IMR-90 (cell line): Measurements from ENCODE around the gene TAB2. TPM values are rescaled to one million over a fixed set of nuclear protein-coding genes. Genes with fewer than 3 reads are reported as not detected.

ENCODE experiments used
- ATAC-seq: fragments of 200-7000 bp; cut with Tn5 transposase; 2 replicates; pipeline ENCODE4 v1.9.1; 2020; ENCODE audit warnings: low read depth, mild to moderate bottlenecking, moderate library complexity
- BruUV-seq: library from RNA; stranded (reverse); fragments of 400-500 nt; replicated peaks from 2 replicates; lab custom pipeline; 2021; lab: Mats Ljungman, UMichigan
- CTCF ChIA-PET: fragments of 300-600 bp; formaldehyde crosslinking; extraction: SDS; loops from one replicate; lab custom pipeline; 2021; ENCODE audit warnings: antibody characterized with exemption; lab: Yijun Ruan, JAX
- POLR2A ChIA-PET: fragments of 300-600 bp; sonication (Branson Sonifier 250); formaldehyde crosslinking; loops from one replicate; lab custom pipeline; 2022; ENCODE audit warnings: antibody characterized with exemption; ENCODE audit not compliant: unreplicated experiment; lab: Charles Lee
- DNase-seq: peaks from one replicate; pipeline ENCODE4 v3.0.0; 2013
- H2AFZ ChIP-seq: replicated peaks from 2 replicates; pipeline ENCODE3; 2013; ENCODE audit warnings: low read length, mild to moderate bottlenecking; ENCODE audit not compliant: poor library complexity
- H2AK5ac ChIP-seq: 2 replicates; pipeline ENCODE4 v1.6.1; 2013; ENCODE audit warnings: low read depth, low read length, inconsistent platforms
- H2AK9ac ChIP-seq: replicated peaks from 2 replicates; pipeline ENCODE3; 2013; ENCODE audit warnings: mild to moderate bottlenecking, low read depth, low read length, moderate library complexity; ENCODE audit not compliant: poor library complexity
- H2BK120ac ChIP-seq: 2 replicates; pipeline ENCODE4 v1.6.1; 2013; ENCODE audit warnings: low read depth, low read length, inconsistent platforms
- H2BK15ac ChIP-seq: 3 replicates; pipeline ENCODE4 v1.6.1; 2013; ENCODE audit warnings: low read depth, low read length, inconsistent platforms
- H2BK20ac ChIP-seq: 2 replicates; pipeline ENCODE4 v1.6.1; 2013; ENCODE audit warnings: low read depth, mild to moderate bottlenecking, inconsistent platforms, low read length, moderate library complexity
- H2BK5ac ChIP-seq: 2 replicates; pipeline ENCODE4 v1.6.1; 2013; ENCODE audit warnings: mild to moderate bottlenecking, low read depth, low read length, inconsistent platforms; ENCODE audit not compliant: poor library complexity, severe bottlenecking
- H3K14ac ChIP-seq: replicated peaks from 2 replicates; pipeline ENCODE4 v1.6.1; 2013; ENCODE audit warnings: low read depth, low read length, inconsistent platforms
- H3K18ac ChIP-seq: 2 replicates; pipeline ENCODE4 v1.6.1; 2013; ENCODE audit warnings: low read depth, low read length, control low read depth
- H3K23ac ChIP-seq: 2 replicates; pipeline ENCODE4 v1.6.1; 2013; ENCODE audit warnings: low read depth, low read length, inconsistent platforms
- H3K27ac ChIP-seq: 2 replicates; pipeline ENCODE4 v1.5.1; 2013; ENCODE audit warnings: mild to moderate bottlenecking, control low read depth, low read length; ENCODE audit not compliant: insufficient read depth
- H3K27me3 ChIP-seq: 2 replicates; pipeline ENCODE4 v1.6.1; 2013; ENCODE audit warnings: low read length; ENCODE audit not compliant: control insufficient read depth, insufficient read depth
- H3K36me3 ChIP-seq: 2 replicates; pipeline ENCODE4 v1.6.1; 2013; ENCODE audit warnings: low read length, mixed read lengths; ENCODE audit not compliant: control insufficient read depth, insufficient read depth
- H3K4ac ChIP-seq: 2 replicates; pipeline ENCODE4 v1.6.1; 2013; ENCODE audit warnings: low read depth, low read length, inconsistent platforms
- H3K4me1 ChIP-seq: 2 replicates; pipeline ENCODE4 v1.6.1; 2013; ENCODE audit warnings: low read length, mixed read lengths; ENCODE audit not compliant: control insufficient read depth, insufficient read depth
- H3K4me2 ChIP-seq: 2 replicates; pipeline ENCODE4 v1.6.1; 2013; ENCODE audit warnings: low read depth, mild to moderate bottlenecking, control low read depth, low read length, moderate library complexity
- H3K4me3 ChIP-seq: 2 replicates; pipeline ENCODE4 v1.5.1; 2013; ENCODE audit warnings: low read depth, mild to moderate bottlenecking, control low read depth, low read length, moderate library complexity; ENCODE audit not compliant: insufficient read depth
- H3K56ac ChIP-seq: 2 replicates; pipeline ENCODE4 v1.6.1; 2013; ENCODE audit warnings: low read length, inconsistent platforms; ENCODE audit not compliant: insufficient read depth; ENCODE audit errors: extremely low read depth
- H3K79me1 ChIP-seq, 2 experiments: 2 replicates each; pipeline ENCODE4 v1.6.1; 2013; ENCODE audit warnings: low read length in 2 of 2, inconsistent platforms in 1 of 2, low read depth in 1 of 2
- H3K9ac ChIP-seq: 2 replicates; pipeline ENCODE4 v1.6.1; 2013; ENCODE audit warnings: low read depth, low read length, control low read depth
- H3K9me1 ChIP-seq: 2 replicates; pipeline ENCODE4 v1.6.1; 2013; ENCODE audit warnings: low read length, inconsistent platforms; ENCODE audit not compliant: insufficient read depth
- H3K9me3 ChIP-seq: 2 replicates; pipeline ENCODE4 v1.6.1; 2013; ENCODE audit warnings: low read length; ENCODE audit not compliant: control insufficient read depth, insufficient read depth
- H4K20me1 ChIP-seq: 2 replicates; pipeline ENCODE4 v1.6.1; 2013; ENCODE audit warnings: low read length, inconsistent platforms; ENCODE audit not compliant: insufficient read depth
- H4K5ac ChIP-seq: 2 replicates; pipeline ENCODE4 v1.6.1; 2013; ENCODE audit warnings: mild to moderate bottlenecking, low read depth, low read length, control low read depth
- H4K8ac ChIP-seq, 2 experiments: 2 replicates each; pipeline ENCODE4 v1.6.1; 2013; ENCODE audit warnings: low read depth in 2 of 2, low read length in 2 of 2, control low read depth in 1 of 2, inconsistent platforms in 1 of 2
- H4K91ac ChIP-seq: 2 replicates; pipeline ENCODE4 v1.6.1; 2013; ENCODE audit warnings: low read depth, low read length, inconsistent platforms; ENCODE audit not compliant: insufficient read depth
- MAFK ChIP-seq: IDR thresholded peaks from 2 replicates; pipeline ENCODE4 v1.6.1; 2012; ENCODE audit warnings: low read depth, low read length, improper control_type of control experiment
- POLR2A ChIP-seq: IDR thresholded peaks from 2 replicates; pipeline ENCODE4 v1.6.1; 2012; ENCODE audit warnings: mild to moderate bottlenecking, low read depth, low read length
- RCOR1 ChIP-seq: IDR thresholded peaks from 2 replicates; pipeline ENCODE4 v1.6.1; 2012; ENCODE audit warnings: mild to moderate bottlenecking, low read length, improper control_type of control experiment; ENCODE audit not compliant: insufficient replicate concordance
- RFX5 ChIP-seq: IDR thresholded peaks from 2 replicates; pipeline ENCODE4 v1.8.0; 2012; ENCODE audit warnings: low read depth, mild to moderate bottlenecking, low read length, moderate library complexity
- WGBS, 2 experiments: methylation state at CpG; one replicate each; pipeline versions ENCODE4 v1.1.5 to v1.1.7; 2013; ENCODE audit warnings: missing lambda C conversion rate in 2 of 2; ENCODE audit not compliant: insufficient read length in 1 of 2; ENCODE audit errors: extremely low coverage in 2 of 2; 5-methylcytosine and 5-hydroxymethylcytosine counted together
- dilution Hi-C: fragments of 300-500 bp; cut with HindIII; formaldehyde crosslinking; loops from one replicate; pipeline ENCODE4 v1.14.3; 2018; ENCODE audit warnings: low sequenced_read_pairs; ENCODE audit not compliant: unreplicated experiment
- in situ Hi-C: fragments of 300-500 bp; cut with MboI; formaldehyde crosslinking; loops from 3 replicates; pipeline ENCODE4 v1.14.3; 2019; ENCODE audit warnings: low sequenced_read_pairs, inconsistent platforms, mixed read lengths
- intact Hi-C: fragments of 100-400 bp; cut with micrococcal nuclease; formaldehyde crosslinking; loops from 2 replicates; pipeline ENCODE4 v1.10.0; 2022
- polyA plus RNA-seq, 3 experiments: library from polyadenylated mRNA; depleted of rRNA; stranded (reverse); fragments of >200 nt; gene quantifications; 2 replicates each; pipeline ENCODE4 v1.2.3, GENCODE V29; 2012; ENCODE audit warnings: low replicate concordance in 1 of 3
- total RNA-seq: library from RNA; depleted of rRNA; stranded (reverse); fragments of >200 nt; gene quantifications from 2 replicates; pipeline ENCODE4 v1.2.3, GENCODE V29; 2012

TAB2 gene
- total and polyA plus RNA-seq, 2 of the 4 experiments (the other 2 are of a cell fraction), result 20.8 to 25.3 TPM

DNA sequence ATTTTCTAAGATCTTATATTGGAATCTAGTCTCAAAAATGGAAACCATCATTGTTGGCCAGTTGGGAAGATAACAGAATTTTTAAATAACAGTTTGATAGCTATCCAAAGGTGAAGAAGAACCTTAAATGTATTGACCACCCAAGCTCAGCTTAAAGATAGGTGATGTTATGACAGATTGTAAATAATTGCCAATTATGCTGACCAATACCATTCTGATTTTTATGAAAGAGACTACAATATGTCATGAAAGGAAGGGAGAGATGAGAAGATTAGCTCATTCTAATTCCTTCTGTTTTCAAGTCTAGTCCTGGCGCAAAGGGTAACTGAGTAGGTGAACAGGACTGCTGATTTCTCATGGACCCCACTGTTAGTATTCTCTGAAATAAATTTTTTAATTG is 5.7 kb upstream of the TAB2 start:
- DNase-seq, result no peak
- intact Hi-C loops (no loop called here), dilution Hi-C loops (no loop called here), in situ Hi-C loops (no loop called here)
- H3K4me2 ChIP-seq, result no peak overlapping the region
- BruUV-seq, result no TSS peak
- H3K56ac ChIP-seq, result no peak overlapping the region
- TF ChIP-seq MAFK, result no peak
- TF ChIP-seq RFX5, result no peak
- TF ChIP-seq POLR2A, result no peak
- TF ChIP-seq RCOR1, result no peak
- no peak overlapping the region for H2AK5ac ChIP-seq
- H3K14ac ChIP-seq, result no peak overlapping the region
- no peak for ATAC-seq
- H3K9me3 ChIP-seq, result no peaks in the 10 kb centered on the region
- no CpG with 5 or more reads among the region's 1 CpG for WGBS, 2 experiments
- H3K27ac ChIP-seq, result no peak overlapping the region
- no peak overlapping the region for H3K18ac ChIP-seq
- H3K4ac ChIP-seq, result no peak overlapping the region
- no peak overlapping the region for H2BK15ac ChIP-seq
- no peaks in the 10 kb centered on the region for H4K20me1 ChIP-seq
- H2BK20ac ChIP-seq, result no peak overlapping the region
- H3K9ac ChIP-seq, result no peak overlapping the region
- no peak overlapping the region for H4K8ac ChIP-seq
- no peak overlapping the region for H2BK120ac ChIP-seq
- no peak overlapping the region for H2AFZ ChIP-seq
- no peak overlapping the region for H2AK9ac ChIP-seq
- no peak overlapping the region for H3K23ac ChIP-seq
- no peak overlapping the region for H4K5ac ChIP-seq
- H3K27me3 ChIP-seq, result no peaks in the 10 kb centered on the region; the same call in 1 of the 2 replicates
- H2BK5ac ChIP-seq, result no peak overlapping the region
- no peak overlapping the region for H4K91ac ChIP-seq
- H3K9me1 ChIP-seq, result 0 out of 2 replicates have a peak, but pooled peaks cover 3% of the 10 kb centered on the region
- POLR2A ChIA-PET, result no interaction called here
- CTCF ChIA-PET, result no interaction called here
- no peaks in the 10 kb centered on the region; a peak in 1 of 4 replicates for H3K79me1 ChIP-seq
- H3K36me3 ChIP-seq, result no peaks in the 10 kb centered on the region
- peaks cover 4% of the 10 kb centered on the region; the same call in 1 of the 2 replicates for H3K4me1 ChIP-seq
- no peak overlapping the region for H3K4me3 ChIP-seq
